BE2C (cell line): ENCODE data around the gene VPS35L.
A peak's percentile ranks its signal among the peaks of the same experiment; 100 is the strongest.

ENCODE experiments used
- DNase-seq: peaks from one replicate; pipeline ENCODE4 v3.0.0-alpha.2; 2020
- H3K27me3 ChIP-seq: fragments of 250-450 bp; sonication (Bioruptor Pico); 2 replicates; pipeline ENCODE4 v1.5.1; 2020; ENCODE audit warnings: mild to moderate bottlenecking
- H3K36me3 ChIP-seq: fragments of 250-450 bp; sonication (Bioruptor Pico); 2 replicates; pipeline ENCODE4 v1.5.1; 2020; ENCODE audit warnings: mild to moderate bottlenecking
- H3K4me1 ChIP-seq: fragments of 250-450 bp; sonication (Bioruptor Pico); 2 replicates; pipeline ENCODE4 v1.5.1; 2020
- H3K4me3 ChIP-seq: 2 replicates; pipeline ENCODE4 v1.5.1; 2011; ENCODE audit warnings: low read depth, low read length
- H3K9me3 ChIP-seq: fragments of 250-450 bp; sonication (Bioruptor Pico); 2 replicates; pipeline ENCODE4 v1.5.1; 2020
- TF ChIP-seq, protein P1 (sequence below): IDR thresholded peaks from 2 replicates; pipeline ENCODE4 v1.5.1; 2012; ENCODE audit warnings: mild to moderate bottlenecking, low read depth, low read length

The VPS35L gene

DNA sequence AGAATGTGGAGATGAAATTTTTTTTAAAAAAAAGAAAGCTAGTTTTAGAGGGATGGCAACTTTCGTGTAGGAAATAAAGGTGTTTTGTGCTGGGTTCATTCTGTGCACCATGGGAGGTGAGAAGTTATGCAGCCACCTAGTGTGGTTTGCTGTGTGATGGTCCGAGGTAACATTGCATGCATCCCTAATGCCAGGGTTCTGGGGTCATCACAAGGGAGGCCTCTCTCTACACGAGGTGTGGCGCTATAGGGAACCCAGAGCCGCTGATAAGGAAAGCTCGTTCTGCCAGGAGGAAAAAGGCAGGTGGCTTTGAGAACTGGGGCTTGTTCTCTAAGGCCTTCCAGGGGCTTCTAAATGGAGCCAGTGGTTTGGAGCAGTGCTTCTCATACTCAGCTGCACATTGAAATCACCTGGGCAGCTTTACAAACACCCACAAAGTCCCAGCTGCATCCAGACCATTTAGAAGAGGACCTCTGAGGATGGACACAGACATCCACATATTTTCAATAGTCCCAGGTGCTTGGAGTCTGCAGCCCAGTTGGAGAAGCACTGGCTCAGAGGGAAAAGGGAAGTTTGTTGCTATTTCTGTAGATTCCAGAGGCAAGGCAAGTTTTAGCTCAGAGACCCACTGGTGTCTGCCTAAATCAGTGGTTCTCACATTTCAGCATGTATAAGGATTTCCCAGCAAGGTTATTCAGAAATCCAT lies 43.5 kb downstream of the VPS35L start:
- peaks cover 4% of the 10 kb centered on the region; the same call in 1 of the 2 replicates for H3K36me3 ChIP-seq
- H3K27me3 ChIP-seq, result no peaks in the 10 kb centered on the region
- DNase-seq, result no peak
- no peak overlapping the region for H3K4me3 ChIP-seq
- H3K9me3 ChIP-seq, result no peaks in the 10 kb centered on the region
- H3K4me1 ChIP-seq, result no peaks in the 10 kb centered on the region
- TF ChIP-seq, protein P1, sequence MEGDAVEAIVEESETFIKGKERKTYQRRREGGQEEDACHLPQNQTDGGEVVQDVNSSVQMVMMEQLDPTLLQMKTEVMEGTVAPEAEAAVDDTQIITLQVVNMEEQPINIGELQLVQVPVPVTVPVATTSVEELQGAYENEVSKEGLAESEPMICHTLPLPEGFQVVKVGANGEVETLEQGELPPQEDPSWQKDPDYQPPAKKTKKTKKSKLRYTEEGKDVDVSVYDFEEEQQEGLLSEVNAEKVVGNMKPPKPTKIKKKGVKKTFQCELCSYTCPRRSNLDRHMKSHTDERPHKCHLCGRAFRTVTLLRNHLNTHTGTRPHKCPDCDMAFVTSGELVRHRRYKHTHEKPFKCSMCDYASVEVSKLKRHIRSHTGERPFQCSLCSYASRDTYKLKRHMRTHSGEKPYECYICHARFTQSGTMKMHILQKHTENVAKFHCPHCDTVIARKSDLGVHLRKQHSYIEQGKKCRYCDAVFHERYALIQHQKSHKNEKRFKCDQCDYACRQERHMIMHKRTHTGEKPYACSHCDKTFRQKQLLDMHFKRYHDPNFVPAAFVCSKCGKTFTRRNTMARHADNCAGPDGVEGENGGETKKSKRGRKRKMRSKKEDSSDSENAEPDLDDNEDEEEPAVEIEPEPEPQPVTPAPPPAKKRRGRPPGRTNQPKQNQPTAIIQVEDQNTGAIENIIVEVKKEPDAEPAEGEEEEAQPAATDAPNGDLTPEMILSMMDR, result no peak

DNA sequence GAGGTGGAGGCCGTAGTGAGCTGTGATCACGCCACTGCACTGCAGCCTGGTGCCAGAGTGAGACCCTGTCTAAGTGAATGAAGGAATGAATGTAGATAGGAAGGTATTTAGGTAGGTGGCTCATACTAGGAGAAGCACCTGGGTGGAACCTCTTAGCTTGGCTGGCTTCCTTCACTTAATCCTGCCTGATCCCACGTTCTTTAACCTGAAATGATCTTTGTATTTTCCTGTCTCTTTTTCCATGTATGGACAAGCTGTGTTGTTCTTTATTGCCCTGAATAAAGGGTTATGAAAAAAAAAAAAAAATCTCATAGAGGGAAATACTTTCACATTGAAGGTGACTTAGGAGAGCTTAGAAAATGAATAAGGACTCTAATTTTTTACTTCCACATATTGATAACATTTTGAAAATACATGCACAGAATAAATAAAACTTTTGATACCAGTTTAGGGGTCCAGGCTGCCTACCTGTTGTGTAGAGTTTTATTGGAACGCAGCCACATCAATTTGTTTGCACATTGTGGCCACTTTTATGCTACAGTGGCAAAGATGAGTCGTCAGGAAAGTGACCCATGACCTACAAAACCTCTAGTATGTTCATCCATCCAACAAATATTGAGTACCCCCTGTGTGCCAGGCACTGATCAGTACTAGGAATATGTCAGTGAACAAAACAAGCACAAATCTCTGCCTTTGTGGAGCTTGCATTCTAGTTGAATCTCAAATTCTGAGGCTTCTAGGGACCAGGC lies 44.6 kb downstream of the VPS35L start:
- TF ChIP-seq, protein P1, result no peak
- no peak for DNase-seq
- no peaks in the 10 kb centered on the region for H3K4me1 ChIP-seq
- H3K4me3 ChIP-seq, result no peak overlapping the region
- H3K27me3 ChIP-seq, result no peaks in the 10 kb centered on the region
- peaks cover 4% of the 10 kb centered on the region; the same call in 1 of the 2 replicates for H3K36me3 ChIP-seq
- no peaks in the 10 kb centered on the region for H3K9me3 ChIP-seq

DNA sequence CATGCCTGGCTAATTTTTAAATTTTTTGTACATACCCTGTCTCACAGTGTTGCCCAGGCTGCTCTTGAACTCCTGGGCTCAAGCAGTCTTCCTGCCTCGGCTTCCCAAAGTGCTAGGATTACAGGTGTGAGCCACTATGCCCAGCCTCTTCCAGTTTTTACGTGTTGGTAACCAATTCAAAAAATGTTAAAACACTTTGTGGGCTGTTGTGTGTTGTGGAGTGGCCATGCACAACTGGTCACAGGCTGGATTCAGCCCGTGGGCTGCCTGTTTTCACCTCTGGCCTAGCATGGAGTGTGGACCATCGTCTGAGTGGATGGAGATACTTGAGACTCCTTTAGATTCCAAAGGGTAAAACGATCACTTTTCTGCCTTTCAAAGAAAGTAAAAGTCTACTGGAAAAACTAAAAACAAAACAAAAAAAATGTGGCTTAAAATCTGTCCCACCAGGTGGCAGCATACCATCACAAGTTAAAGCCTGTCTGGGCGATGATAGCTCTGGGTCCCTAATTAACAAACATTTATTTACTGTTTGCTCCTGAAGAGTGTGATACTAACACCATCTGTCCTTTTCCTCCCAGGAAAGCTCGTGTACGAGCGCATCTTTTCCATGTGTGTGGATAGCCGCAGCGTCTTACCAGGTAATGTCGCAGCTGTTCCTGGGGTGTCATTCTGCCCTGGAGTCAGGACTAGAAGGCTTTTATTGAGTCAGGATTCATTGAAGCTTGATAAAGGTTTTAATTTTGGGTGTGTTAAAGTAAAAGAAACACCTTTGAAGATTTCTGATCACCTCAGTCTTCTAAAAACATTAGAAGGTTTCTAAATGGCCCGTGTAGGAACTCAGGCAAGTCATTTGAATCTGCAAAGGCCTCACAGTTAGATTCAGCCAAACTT lies 45.8 kb downstream of the VPS35L start:
- peak; percentile 29 for DNase-seq
- Histone ChIP-seq H3K36me3 (peaks cover 4% of the 10 kb centered on the region; the same call in 1 of the 2 replicates), H3K4me3 (no peak overlapping the region), H3K27me3 (no peaks in the 10 kb centered on the region), H3K9me3 (no peaks in the 10 kb centered on the region), H3K4me1 (no peaks in the 10 kb centered on the region)
- TF ChIP-seq, protein P1, result peak; percentile 72

DNA sequence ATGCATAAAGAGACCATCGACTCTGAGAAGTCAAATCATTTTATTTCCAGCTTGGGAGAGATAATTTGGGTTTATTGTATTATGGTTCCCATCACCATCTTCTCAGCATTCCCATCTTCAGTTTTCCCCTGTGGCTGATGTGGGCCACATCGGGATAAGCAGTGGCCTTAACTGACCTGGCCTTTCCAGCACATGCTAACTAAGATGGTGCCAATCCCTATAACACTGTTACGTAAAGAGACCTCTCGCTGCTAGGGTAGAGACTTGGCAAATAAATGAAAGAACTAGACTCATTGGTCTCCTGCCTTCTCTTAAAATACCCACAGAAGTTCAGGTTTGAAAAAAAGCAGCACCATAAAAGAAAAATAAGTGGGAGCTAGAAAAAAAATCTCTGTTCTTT lies 49.4 kb downstream of the VPS35L start:
- H3K36me3 ChIP-seq, result peaks cover 4% of the 10 kb centered on the region; the same call in 1 of the 2 replicates
- TF ChIP-seq, protein P1, result no peak
- no peaks in the 10 kb centered on the region for H3K4me1 ChIP-seq
- H3K9me3 ChIP-seq, result no peaks in the 10 kb centered on the region
- H3K27me3 ChIP-seq, result no peaks in the 10 kb centered on the region
- no peak for DNase-seq
- H3K4me3 ChIP-seq, result no peak overlapping the region

DNA sequence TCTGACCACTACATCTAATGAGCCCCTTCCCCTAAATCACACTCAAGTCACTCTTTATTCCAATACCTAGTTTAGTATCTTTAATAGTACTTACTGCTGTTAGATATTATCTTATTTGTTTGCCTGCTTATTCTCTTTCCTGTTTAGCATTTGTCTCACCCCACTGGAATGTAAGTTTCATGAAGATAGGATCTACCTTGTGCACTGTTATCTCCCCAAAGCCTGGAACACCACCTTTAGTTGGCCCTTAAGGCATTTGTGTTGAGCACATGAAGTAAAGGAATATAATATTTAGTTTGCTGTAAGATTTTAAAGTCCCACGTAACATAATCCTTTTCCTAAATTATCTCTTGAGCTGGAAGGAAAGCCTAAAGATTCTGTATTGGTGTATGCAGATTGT lies 50.2 kb downstream of the VPS35L start:
- Histone ChIP-seq H3K27me3 (no peaks in the 10 kb centered on the region), H3K4me3 (no peak overlapping the region), H3K4me1 (no peaks in the 10 kb centered on the region), H3K36me3 (peaks cover 4% of the 10 kb centered on the region; the same call in 1 of the 2 replicates), H3K9me3 (no peaks in the 10 kb centered on the region)
- TF ChIP-seq, protein P1, result no peak
- no peak for DNase-seq
